ENCODE results near the gene ZMIZ1.

ZMIZ1 gene

GRCh38 chr10:79358811-79359210, 290.0 kb downstream of the ZMIZ1 start:
- DNase-seq (ENCODE audit: low read depth): no peak

DNA sequence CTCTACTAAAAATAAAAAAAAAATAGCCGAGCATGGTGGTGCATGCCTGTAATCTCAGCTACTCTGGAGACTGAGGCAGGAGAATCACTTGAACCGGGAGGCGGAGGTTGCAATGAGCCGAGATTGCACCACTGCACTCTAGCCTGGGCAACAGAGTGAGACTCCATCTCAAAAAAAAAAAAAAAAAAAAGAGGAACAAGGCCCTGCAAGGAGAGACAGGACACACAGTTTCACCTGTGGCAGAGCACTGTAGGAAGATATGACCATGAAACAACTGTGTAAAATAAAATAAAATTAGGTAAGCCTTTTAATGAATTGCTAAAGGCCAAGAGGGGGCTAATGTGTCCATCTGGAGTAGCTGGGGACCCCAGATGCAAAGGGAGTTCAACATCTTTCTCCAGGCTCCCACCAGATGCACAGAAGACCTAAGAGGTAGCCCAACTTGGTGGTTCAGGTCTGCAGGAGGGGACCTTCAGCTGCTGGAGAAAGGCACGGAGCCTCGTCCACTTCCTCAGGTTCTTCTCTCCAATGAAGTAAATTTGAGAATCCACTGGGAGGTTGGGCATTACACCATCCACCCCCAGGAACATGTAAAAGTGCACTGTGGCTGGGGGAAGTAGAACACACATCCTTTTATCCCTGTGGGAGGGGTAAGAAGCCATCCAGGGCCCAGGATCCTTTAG, 291.2 kb downstream of the ZMIZ1 start:
- DNase-seq (ENCODE audit: low read depth): no peak

- DNase-seq (ENCODE audit: low read depth): no peak
These were observed 292.0 kb downstream of the ZMIZ1 start for GRCh38 chr10:79360499-79361342.

DNA sequence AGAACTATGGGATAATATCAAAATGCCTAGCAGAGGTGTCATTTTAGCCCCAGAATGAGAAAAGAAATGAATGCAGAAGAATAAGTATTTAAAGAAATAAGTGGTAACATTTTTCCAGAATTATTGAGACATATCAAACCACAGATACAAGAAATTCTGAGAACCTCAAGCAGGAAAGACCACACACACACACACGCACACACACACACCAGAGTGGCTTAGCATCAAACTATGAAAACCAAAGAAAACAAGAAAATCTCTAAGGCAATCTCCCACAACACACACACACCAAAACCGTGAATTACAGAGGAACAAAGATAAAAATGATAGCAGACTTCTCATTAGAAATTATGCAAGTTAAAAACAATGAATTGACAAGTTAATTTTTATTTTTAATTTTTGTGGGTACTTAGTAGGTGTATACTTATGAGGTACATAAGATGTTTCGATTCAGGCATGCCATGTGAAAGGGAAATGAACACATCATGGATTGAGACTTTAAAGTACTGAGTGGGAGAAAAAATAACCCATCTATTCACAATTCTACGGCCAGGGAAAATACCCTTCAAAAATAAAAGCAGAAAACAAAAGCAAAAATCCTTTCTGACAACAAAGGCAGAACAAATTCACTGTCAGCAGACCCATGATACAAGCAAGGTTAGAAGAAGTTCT, 293.1 kb downstream of the ZMIZ1 start:
- no peak for DNase-seq (ENCODE audit: low read depth)

Data from non-pigmented ciliary epithelial cell (primary cell).